SU-DHL-6 (cell line): ENCODE data around the gene AFG3L2.

Experiments used
- CTCF ChIP-seq: fragments of 200-600 bp; sonication (generic); IDR thresholded peaks from one replicate; pipeline ENCODE4 v1.5.1; 2017; ENCODE audit warnings: antibody characterized with exemption, mild to moderate bottlenecking, low read length, moderate library complexity; ENCODE audit not compliant: insufficient read depth, poor library complexity, severe bottlenecking
- EZH2phosphoT487 ChIP-seq: fragments of 200-600 bp; sonication (generic), shearing (Covaris generic); conservative IDR thresholded peaks from 2 replicates; pipeline ENCODE4 v1.6.1; 2018; ENCODE audit warnings: mild to moderate bottlenecking, antibody characterized with exemption, low read length, moderate library complexity, mixed read lengths

GRCh38 chr18:12416098-12416729, 39.2 kb upstream of the AFG3L2 start:
- TF ChIP-seq CTCF: no peak
- TF ChIP-seq EZH2phosphoT487: no peak
